ENCODE measurements around the gene IFNA10.
A peak's percentile ranks its signal among the peaks of the same experiment; 100 is the strongest.
"Not testable (repeated sequence)": the region's sequence is repeated elsewhere in the genome, so short reads cannot be mapped to it uniquely, and the experiment has no call there.

- peak; percentile 73 for TF ChIP-seq CTCF (IDR thresholded peaks at IDR 0.05; ENCODE audit: poor library complexity)
- TF ChIP-seq EZH2phosphoT487 (IDR thresholded peaks at IDR 0.05; ENCODE audit: low read depth, severe bottlenecking, unreplicated experiment): not testable (repeated sequence)
These were observed 11.8 kb downstream of the IFNA10 start for GRCh38 chr9:21194867-21195776.
